ENCODE results near the gene PCBD2.
A peak's percentile ranks its signal among the peaks of the same experiment; 100 is the strongest.

PCBD2 gene

GRCh38 chr5:135008556-135008955, 103.6 kb downstream of the PCBD2 start:
- DNase-seq, result no peak

- DNase-seq, result no peak
Observed at GRCh38 chr5:135008981-135009735, 104.2 kb downstream of the PCBD2 start.

GRCh38 chr5:135009736-135010501, 105.0 kb downstream of the PCBD2 start:
- no peak for DNase-seq

GRCh38 chr5:135010502-135011354, 105.8 kb downstream of the PCBD2 start:
- peak in 1 of 3 donors; percentile 16 for DNase-seq

GRCh38 chr5:135011355-135012032, 106.6 kb downstream of the PCBD2 start:
- no peak for DNase-seq

- no peak for DNase-seq
Observed at GRCh38 chr5:135012033-135012588, 107.2 kb downstream of the PCBD2 start.

All from suppressor macrophage treated with lipopolysaccharide for 1 hour (primary cell).